NOMO-1 (cell line): ENCODE measurements around the gene RTRAF.

ENCODE experiments used
- DNase-seq, 2 experiments: peaks; one replicate each; lab custom pipeline; 2025; ENCODE audit not compliant: unreplicated experiment in 2 of 2; lab: John Stamatoyannopoulos, UW

The RTRAF gene

GRCh38 chr14:52048641-52049204 lies 59.4 kb downstream of the RTRAF start:
- DNase-seq: no peak

GRCh38 chr14:52049271-52049670 lies 59.9 kb downstream of the RTRAF start:
- DNase-seq: no peak

- no peak for DNase-seq
Observed at GRCh38 chr14:52049721-52050588, 60.6 kb downstream of the RTRAF start.

GRCh38 chr14:52051251-52051650 lies 61.9 kb downstream of the RTRAF start:
- no peak for DNase-seq

- DNase-seq: no peak
Observed at GRCh38 chr14:52051871-52052270, 62.5 kb downstream of the RTRAF start.

GRCh38 chr14:52052288-52052943 lies 63.1 kb downstream of the RTRAF start:
- no peak for DNase-seq

GRCh38 chr14:52053044-52053443 lies 63.7 kb downstream of the RTRAF start:
- DNase-seq: no peak

GRCh38 chr14:52054678-52055077 lies 65.3 kb downstream of the RTRAF start:
- no peak for DNase-seq

- no peak for DNase-seq
Observed at GRCh38 chr14:52055167-52055566, 65.8 kb downstream of the RTRAF start.

GRCh38 chr14:52058341-52058740 lies 69.0 kb downstream of the RTRAF start:
- no peak for DNase-seq

- DNase-seq: no peak
Observed at GRCh38 chr14:52059649-52060048, 70.3 kb downstream of the RTRAF start.

- DNase-seq: no peak
Observed at GRCh38 chr14:52060080-52060479, 70.7 kb downstream of the RTRAF start.
